OCI-LY1 (cell line): Measurements from ENCODE around the gene SRBD1.

ENCODE experiments used
- H2AFZ ChIP-seq: fragments of 200-600 bp; sonication (generic), shearing (Covaris generic); 2 replicates; pipeline ENCODE4 v1.6.0; 2014; ENCODE audit warnings: antibody characterized with exemption, mild to moderate bottlenecking, low read length
- H3F3A ChIP-seq: fragments of 200-600 bp; sonication (generic), shearing (Covaris generic); 2 replicates; pipeline ENCODE4 v1.6.0; 2014; ENCODE audit warnings: mild to moderate bottlenecking, antibody characterized with exemption, low read length, moderate library complexity; ENCODE audit not compliant: insufficient read depth
- H3K27ac ChIP-seq: fragments of 200-600 bp; sonication (generic); 2 replicates; pipeline ENCODE4 v1.5.1; 2014; ENCODE audit warnings: low read length, mixed run types, mild to moderate bottlenecking, low read depth; ENCODE audit not compliant: poor library complexity, severe bottlenecking
- H3K27me3 ChIP-seq: fragments of 200-600 bp; sonication (generic); 2 replicates; pipeline ENCODE4 v1.6.0; 2014; ENCODE audit warnings: antibody characterized with exemption, mild to moderate bottlenecking, low read length, moderate library complexity; ENCODE audit not compliant: insufficient read depth
- H3K36me3 ChIP-seq: fragments of 200-600 bp; sonication (generic); 2 replicates; pipeline ENCODE4 v1.6.1; 2014; ENCODE audit warnings: mild to moderate bottlenecking, antibody characterized with exemption, low read length, moderate library complexity, mixed read lengths; ENCODE audit not compliant: insufficient read depth
- H3K4me1 ChIP-seq: fragments of 200-600 bp; sonication (generic); 2 replicates; pipeline ENCODE4 v1.5.1; 2014; ENCODE audit warnings: mild to moderate bottlenecking, low read length, moderate library complexity; ENCODE audit not compliant: insufficient read depth, severe bottlenecking
- H3K4me2 ChIP-seq: fragments of 200-600 bp; sonication (generic), shearing (Covaris generic); 2 replicates; pipeline ENCODE4 v1.6.1; 2014; ENCODE audit warnings: low read length
- H3K4me3 ChIP-seq: fragments of 200-600 bp; sonication (generic); 2 replicates; pipeline ENCODE4 v1.5.1; 2014; ENCODE audit warnings: low read length, low read depth, mild to moderate bottlenecking, mixed read lengths; ENCODE audit not compliant: poor library complexity, severe bottlenecking
- H3K79me2 ChIP-seq: fragments of 200-600 bp; shearing (Covaris generic); 2 replicates; pipeline ENCODE4 v1.6.1; 2016; ENCODE audit warnings: mixed run types, low read length, mixed read lengths; ENCODE audit not compliant: insufficient read depth
- H3K9ac ChIP-seq: fragments of 200-600 bp; sonication (generic), shearing (Covaris generic); 2 replicates; pipeline ENCODE4 v1.6.1; 2014; ENCODE audit warnings: mild to moderate bottlenecking, low read length, mixed read lengths
- H3K9me2 ChIP-seq: fragments of 200-600 bp; sonication (generic), shearing (Covaris generic); 2 replicates; pipeline ENCODE4 v1.6.1; 2014; ENCODE audit warnings: low read depth, mild to moderate bottlenecking, low read length, mixed read lengths
- H3K9me3 ChIP-seq: fragments of 200-600 bp; shearing (Covaris generic); 2 replicates; pipeline ENCODE4 v1.6.1; 2014; ENCODE audit warnings: low read length, mixed read lengths
- H4K20me1 ChIP-seq: fragments of 200-600 bp; sonication (generic), shearing (Covaris generic); 2 replicates; pipeline ENCODE4 v1.6.0; 2016; ENCODE audit warnings: mild to moderate bottlenecking, low read length; ENCODE audit not compliant: insufficient read depth
- EZH2 ChIP-seq: fragments of 200-600 bp; sonication (generic), shearing (Covaris generic); IDR thresholded peaks from 2 replicates; pipeline ENCODE4 v1.8.0; 2017; ENCODE audit warnings: borderline replicate concordance, mixed run types, mild to moderate bottlenecking, antibody characterized with exemption, low read length, moderate library complexity, mixed read lengths
- TF ChIP-seq, protein P1 (sequence below): fragments of 200-600 bp; sonication (generic), shearing (Covaris generic); IDR thresholded peaks from 2 replicates; pipeline ENCODE4 v1.5.1; 2017; ENCODE audit warnings: mild to moderate bottlenecking, antibody characterized with exemption, low read length, moderate library complexity, mixed read lengths

SRBD1 gene

DNA sequence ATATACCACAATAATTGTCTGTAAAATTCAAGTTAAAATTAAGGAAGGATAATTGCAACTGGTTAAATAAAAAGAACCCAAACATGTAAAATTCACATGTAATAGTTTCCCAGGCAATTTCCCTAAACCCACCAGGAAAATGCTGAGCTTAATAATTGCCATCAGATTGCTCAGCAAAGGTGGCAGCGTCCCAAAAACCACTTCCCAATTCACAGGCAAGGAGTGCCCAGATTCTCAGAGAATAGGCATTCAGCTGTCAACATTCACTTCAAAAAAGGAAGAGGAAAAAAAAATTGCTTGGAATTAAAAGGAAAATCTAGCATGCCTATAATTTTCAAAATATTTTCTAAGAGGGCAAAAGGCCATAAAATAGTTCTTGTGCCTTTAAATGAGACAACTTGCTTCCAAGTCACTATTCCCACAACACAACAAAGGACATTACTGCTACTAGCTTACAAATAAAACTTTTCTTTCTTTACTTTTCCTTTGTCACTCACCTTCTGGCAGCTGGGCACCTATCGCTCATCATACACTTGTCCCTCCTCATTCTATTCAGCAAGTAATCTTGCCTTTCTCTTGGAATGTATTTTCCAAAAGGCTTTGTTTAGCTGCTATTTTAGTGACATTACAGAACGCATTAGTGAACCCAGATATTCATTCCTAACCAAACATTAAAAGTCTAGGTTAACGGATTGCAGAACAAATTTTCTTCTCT is 15.2 kb downstream of the SRBD1 start:
- H3F3A ChIP-seq: no peaks in the 10 kb centered on the region; the same call in 1 of the 2 replicates
- H3K9me3 ChIP-seq: no peaks in the 10 kb centered on the region
- TF ChIP-seq, protein P1, sequence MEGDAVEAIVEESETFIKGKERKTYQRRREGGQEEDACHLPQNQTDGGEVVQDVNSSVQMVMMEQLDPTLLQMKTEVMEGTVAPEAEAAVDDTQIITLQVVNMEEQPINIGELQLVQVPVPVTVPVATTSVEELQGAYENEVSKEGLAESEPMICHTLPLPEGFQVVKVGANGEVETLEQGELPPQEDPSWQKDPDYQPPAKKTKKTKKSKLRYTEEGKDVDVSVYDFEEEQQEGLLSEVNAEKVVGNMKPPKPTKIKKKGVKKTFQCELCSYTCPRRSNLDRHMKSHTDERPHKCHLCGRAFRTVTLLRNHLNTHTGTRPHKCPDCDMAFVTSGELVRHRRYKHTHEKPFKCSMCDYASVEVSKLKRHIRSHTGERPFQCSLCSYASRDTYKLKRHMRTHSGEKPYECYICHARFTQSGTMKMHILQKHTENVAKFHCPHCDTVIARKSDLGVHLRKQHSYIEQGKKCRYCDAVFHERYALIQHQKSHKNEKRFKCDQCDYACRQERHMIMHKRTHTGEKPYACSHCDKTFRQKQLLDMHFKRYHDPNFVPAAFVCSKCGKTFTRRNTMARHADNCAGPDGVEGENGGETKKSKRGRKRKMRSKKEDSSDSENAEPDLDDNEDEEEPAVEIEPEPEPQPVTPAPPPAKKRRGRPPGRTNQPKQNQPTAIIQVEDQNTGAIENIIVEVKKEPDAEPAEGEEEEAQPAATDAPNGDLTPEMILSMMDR: no peak
- TF ChIP-seq EZH2: no peak
- H3K9me2 ChIP-seq: no peaks in the 10 kb centered on the region
- no peaks in the 10 kb centered on the region for H3K4me1 ChIP-seq
- H2AFZ ChIP-seq: no peak overlapping the region
- no peak overlapping the region for H3K27ac ChIP-seq
- no peak overlapping the region for H3K4me3 ChIP-seq
- peaks cover 62% of the 10 kb centered on the region for H3K36me3 ChIP-seq
- no peaks in the 10 kb centered on the region for H3K27me3 ChIP-seq
- no peak overlapping the region for H3K9ac ChIP-seq
- no peaks in the 10 kb centered on the region for H3K79me2 ChIP-seq
- no peaks in the 10 kb centered on the region for H4K20me1 ChIP-seq
- H3K4me2 ChIP-seq: no peak overlapping the region

GRCh38 chr2:45591073-45591472 is 20.0 kb downstream of the SRBD1 start:
- no peak for TF ChIP-seq EZH2
- TF ChIP-seq, protein P1: no peak
- H3K9ac ChIP-seq: no peak overlapping the region
- no peak overlapping the region for H3K27ac ChIP-seq
- H3K4me2 ChIP-seq: no peak overlapping the region
- no peak overlapping the region for H2AFZ ChIP-seq
- no peaks in the 10 kb centered on the region for H3K9me2 ChIP-seq
- peaks cover 6% of the 10 kb centered on the region for H3F3A ChIP-seq
- no peaks in the 10 kb centered on the region for H3K27me3 ChIP-seq
- H3K9me3 ChIP-seq: no peaks in the 10 kb centered on the region
- no peaks in the 10 kb centered on the region for H3K4me1 ChIP-seq
- H3K4me3 ChIP-seq: no peak overlapping the region
- no peaks in the 10 kb centered on the region for H4K20me1 ChIP-seq
- no peaks in the 10 kb centered on the region for H3K79me2 ChIP-seq
- peaks cover 26% of the 10 kb centered on the region for H3K36me3 ChIP-seq

- Histone ChIP-seq H3K9me2 (no peaks in the 10 kb centered on the region), H3K9ac (no peak overlapping the region), H3F3A (peaks cover 11% of the 10 kb centered on the region), H3K4me2 (no peak overlapping the region), H3K36me3 (peaks cover 18% of the 10 kb centered on the region), H3K4me3 (no peak overlapping the region), H3K27ac (no peak overlapping the region), H3K9me3 (no peaks in the 10 kb centered on the region), H2AFZ (no peak overlapping the region), H3K4me1 (peaks cover 6% of the 10 kb centered on the region), H3K79me2 (no peaks in the 10 kb centered on the region), H4K20me1 (no peaks in the 10 kb centered on the region), H3K27me3 (no peaks in the 10 kb centered on the region)
- TF ChIP-seq EZH2: no peak
- TF ChIP-seq, protein P1: no peak
Observed at GRCh38 chr2:45588158-45588829, 22.8 kb downstream of the SRBD1 start.
